ENCODE data around the gene SARM1. TPM values are rescaled to one million over a fixed set of nuclear protein-coding genes. Genes with fewer than 3 reads are reported as not detected.

SARM1 gene
- total RNA-seq, 4 donors from 2014 or later: 5.3 to 24.4 (median 17.2) TPM

GRCh38 chr17:28372203-28372944 is 880 bp downstream of the SARM1 start:
- no peak for TF ChIP-seq CTCF (IDR thresholded peaks at IDR 0.05)
- TF ChIP-seq POLR2A (IDR thresholded peaks at IDR 0.05): no peak
- Histone ChIP-seq H3K36me3 (no peaks in the 10 kb centered on the region), H3K4me1 (peaks cover 5 to 10% of the 10 kb centered on the region in 2 donors), H3K4me3 (peak overlapping the region; percentile 50 to 55), H3K27ac (peak overlapping the region; percentile 77 to 83), H3K27me3 (no peaks in the 10 kb centered on the region), H3K9me3 (no peaks in the 10 kb centered on the region)
- no peak for DNase-seq
- intact Hi-C loops (cut with DNase I; ENCODE audit: low total_unique reads): no loop called here

DNA sequence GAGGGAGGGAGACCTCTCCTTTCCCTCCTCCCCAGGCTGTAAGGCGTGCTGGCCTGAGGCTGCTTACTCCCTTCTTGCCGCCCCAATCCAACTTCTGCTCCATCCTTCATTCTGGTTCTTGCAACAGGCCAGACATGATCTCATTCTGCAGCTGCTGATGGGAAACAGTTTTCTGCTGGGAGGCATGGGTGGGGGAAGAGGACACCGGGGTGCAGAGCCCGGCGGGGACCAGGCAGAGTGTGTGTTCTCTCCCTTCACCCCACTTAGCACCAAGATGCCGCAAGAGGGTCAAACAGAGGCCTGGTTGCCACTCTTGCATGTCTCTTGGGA is 1.4 kb downstream of the SARM1 start:
- intact Hi-C loops (cut with DNase I; ENCODE audit: low total_unique reads): no loop called here
- no peak overlapping the region for H3K4me3 ChIP-seq
- TF ChIP-seq POLR2A (IDR thresholded peaks at IDR 0.05): no peak
- no peak for TF ChIP-seq CTCF (IDR thresholded peaks at IDR 0.05)
- H3K36me3 ChIP-seq: no peaks in the 10 kb centered on the region
- H3K27ac ChIP-seq: no peak overlapping the region
- peaks cover 5 to 10% of the 10 kb centered on the region in 2 donors for H3K4me1 ChIP-seq
- no peaks in the 10 kb centered on the region for H3K27me3 ChIP-seq
- no peak for DNase-seq
- no peaks in the 10 kb centered on the region for H3K9me3 ChIP-seq

GRCh38 chr17:28379814-28380801 is 8.6 kb downstream of the SARM1 start:
- no peaks in the 10 kb centered on the region for H3K4me1 ChIP-seq
- no peak for DNase-seq
- intact Hi-C loops (cut with DNase I; ENCODE audit: low total_unique reads): no loop called here
- no peaks in the 10 kb centered on the region for H3K27me3 ChIP-seq
- H3K27ac ChIP-seq: no peak overlapping the region
- no peaks in the 10 kb centered on the region for H3K36me3 ChIP-seq
- no peaks in the 10 kb centered on the region for H3K9me3 ChIP-seq
- TF ChIP-seq CTCF (IDR thresholded peaks at IDR 0.05) (no peak), POLR2A (IDR thresholded peaks at IDR 0.05) (no peak)
- no peak overlapping the region for H3K4me3 ChIP-seq

GRCh38 chr17:28381141-28381825 is 9.8 kb downstream of the SARM1 start:
- Histone ChIP-seq H3K27ac (no peak overlapping the region), H3K4me1 (no peaks in the 10 kb centered on the region), H3K27me3 (no peaks in the 10 kb centered on the region), H3K4me3 (no peak overlapping the region), H3K9me3 (no peaks in the 10 kb centered on the region), H3K36me3 (no peaks in the 10 kb centered on the region)
- no peak for DNase-seq
- intact Hi-C loops (cut with DNase I; ENCODE audit: low total_unique reads): no loop called here
- TF ChIP-seq CTCF (IDR thresholded peaks at IDR 0.05) (no peak), POLR2A (IDR thresholded peaks at IDR 0.05) (no peak)
